ENCODE data around the gene ILDR1.
A peak's percentile ranks its signal among the peaks of the same experiment; 100 is the strongest.

ILDR1 gene

DNA sequence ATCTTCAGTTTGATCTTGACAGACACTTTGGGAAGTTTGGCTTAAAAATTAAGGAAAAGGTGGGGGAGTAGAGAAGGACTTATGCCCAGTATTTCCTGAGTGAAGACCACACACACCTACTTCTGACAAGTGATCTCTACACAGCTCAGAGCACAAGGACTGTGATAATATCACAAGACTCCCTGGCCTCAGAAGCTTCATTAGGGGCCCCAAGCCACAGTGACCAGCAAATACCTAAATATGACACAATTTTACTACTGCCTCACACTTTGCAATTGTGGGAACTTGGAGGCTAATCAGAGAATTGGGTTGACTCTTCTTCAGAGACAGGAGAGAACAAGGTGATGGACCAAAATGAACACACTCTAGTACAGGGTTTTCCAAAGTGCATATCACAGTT lies 2.6 kb downstream of the ILDR1 start:
- Histone ChIP-seq H3K9ac (ENCODE audit: low read length) (no peak overlapping the region), H3K4me3 (ENCODE audit: low read depth, low read length) (no peak overlapping the region), H3K27ac (ENCODE audit: low read depth, low read length) (no peak overlapping the region), H3K36me3 (ENCODE audit: control insufficient read depth, insufficient read depth, low read length) (no peaks in the 10 kb centered on the region), H3K4me1 (ENCODE audit: control insufficient read depth, insufficient read depth, low read length) (no peaks in the 10 kb centered on the region), H3K27me3 (ENCODE audit: control insufficient read depth, insufficient read depth, low read length) (peaks cover 25% of the 10 kb centered on the region; the same call in 1 of the 2 replicates), H3K9me3 (ENCODE audit: control insufficient read depth, insufficient read depth, low read depth, low read length) (no peaks in the 10 kb centered on the region)

DNA sequence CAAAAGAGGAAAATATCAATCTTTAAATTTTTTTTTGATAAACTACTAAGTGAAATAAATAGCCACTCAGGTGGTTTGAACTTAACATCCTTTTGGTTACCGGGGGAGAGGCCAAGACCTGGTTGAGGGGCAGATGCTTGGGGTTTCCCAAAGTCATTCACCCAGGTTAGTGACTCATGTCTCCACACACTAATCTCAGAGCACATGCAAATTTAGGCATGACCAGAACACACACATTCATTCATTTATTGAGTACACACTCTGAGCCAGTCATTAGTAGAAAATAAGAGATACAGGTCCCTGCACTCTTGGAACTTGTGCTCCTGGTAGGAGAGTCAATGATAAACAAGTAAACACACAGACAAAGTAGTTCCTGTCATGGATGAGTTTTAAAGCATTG lies 7.3 kb downstream of the ILDR1 start:
- H3K9ac ChIP-seq (ENCODE audit: low read length), result no peak overlapping the region
- no peaks in the 10 kb centered on the region for H3K36me3 ChIP-seq (ENCODE audit: control insufficient read depth, insufficient read depth, low read length)
- H3K4me1 ChIP-seq (ENCODE audit: control insufficient read depth, insufficient read depth, low read length), result peaks cover 7% of the 10 kb centered on the region; the same call in 1 of the 2 replicates
- no peak overlapping the region for H3K27ac ChIP-seq (ENCODE audit: low read depth, low read length)
- H3K4me3 ChIP-seq (ENCODE audit: low read depth, low read length), result no peak overlapping the region
- H3K9me3 ChIP-seq (ENCODE audit: control insufficient read depth, insufficient read depth, low read depth, low read length), result no peaks in the 10 kb centered on the region
- peaks cover 4% of the 10 kb centered on the region; the same call in 1 of the 2 replicates for H3K27me3 ChIP-seq (ENCODE audit: control insufficient read depth, insufficient read depth, low read length)

DNA sequence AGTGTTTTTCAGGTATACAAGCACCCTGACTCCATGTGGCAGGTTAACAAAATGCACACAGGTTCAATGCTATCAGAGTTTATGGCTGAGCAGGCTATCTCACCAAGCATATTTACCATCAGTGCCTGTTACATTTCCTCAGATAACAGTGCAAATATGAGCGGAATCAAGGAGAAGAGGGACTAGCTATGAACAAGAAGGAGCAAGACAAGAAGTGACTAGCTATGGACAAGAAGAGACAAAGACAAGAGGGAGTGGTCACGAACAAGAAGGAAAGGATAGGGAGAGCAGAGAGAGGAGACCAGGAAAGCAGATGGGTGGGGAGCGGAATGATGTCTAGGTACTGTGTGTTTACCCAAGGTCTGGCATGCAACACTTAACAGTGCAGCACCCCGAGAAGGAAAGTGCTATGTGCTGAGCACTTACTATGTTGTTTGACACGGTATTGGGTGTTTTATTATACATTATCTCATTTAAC lies 8.6 kb downstream of the ILDR1 start:
- H3K4me1 ChIP-seq (ENCODE audit: control insufficient read depth, insufficient read depth, low read length), result peaks cover 9% of the 10 kb centered on the region; the same call in 1 of the 2 replicates
- no peaks in the 10 kb centered on the region for H3K36me3 ChIP-seq (ENCODE audit: control insufficient read depth, insufficient read depth, low read length)
- H3K4me3 ChIP-seq (ENCODE audit: low read depth, low read length), result no peak overlapping the region
- H3K9ac ChIP-seq (ENCODE audit: low read length), result no peak overlapping the region
- no peak overlapping the region for H3K27ac ChIP-seq (ENCODE audit: low read depth, low read length)
- H3K27me3 ChIP-seq (ENCODE audit: control insufficient read depth, insufficient read depth, low read length), result no peaks in the 10 kb centered on the region
- no peaks in the 10 kb centered on the region for H3K9me3 ChIP-seq (ENCODE audit: control insufficient read depth, insufficient read depth, low read depth, low read length)

DNA sequence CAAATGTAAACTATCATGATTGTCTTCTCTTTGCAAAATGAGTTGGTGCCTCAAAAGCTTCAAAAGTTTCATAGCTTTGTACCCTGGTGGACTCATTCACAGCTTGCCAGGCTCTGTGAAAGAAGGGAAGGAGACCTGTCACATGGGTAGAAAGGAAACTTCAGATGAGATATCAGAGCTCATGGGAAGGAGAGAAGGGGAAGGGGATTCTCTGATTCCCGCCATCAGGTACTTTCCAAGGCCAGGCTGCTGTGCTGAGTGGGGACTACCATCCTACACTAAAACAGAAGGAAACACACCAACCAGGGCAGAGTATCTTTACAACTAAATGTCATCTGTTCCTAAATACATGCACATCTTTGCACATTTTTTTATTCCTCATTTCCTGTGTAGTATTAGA lies 9.2 kb downstream of the ILDR1 start:
- Histone ChIP-seq H3K4me3 (ENCODE audit: low read depth, low read length) (no peak overlapping the region), H3K27me3 (ENCODE audit: control insufficient read depth, insufficient read depth, low read length) (no peaks in the 10 kb centered on the region), H3K27ac (ENCODE audit: low read depth, low read length) (no peak overlapping the region), H3K36me3 (ENCODE audit: control insufficient read depth, insufficient read depth, low read length) (no peaks in the 10 kb centered on the region), H3K4me1 (ENCODE audit: control insufficient read depth, insufficient read depth, low read length) (peaks cover 9% of the 10 kb centered on the region; the same call in 1 of the 2 replicates), H3K9ac (ENCODE audit: low read length) (no peak overlapping the region), H3K9me3 (ENCODE audit: control insufficient read depth, insufficient read depth, low read depth, low read length) (no peaks in the 10 kb centered on the region)

DNA sequence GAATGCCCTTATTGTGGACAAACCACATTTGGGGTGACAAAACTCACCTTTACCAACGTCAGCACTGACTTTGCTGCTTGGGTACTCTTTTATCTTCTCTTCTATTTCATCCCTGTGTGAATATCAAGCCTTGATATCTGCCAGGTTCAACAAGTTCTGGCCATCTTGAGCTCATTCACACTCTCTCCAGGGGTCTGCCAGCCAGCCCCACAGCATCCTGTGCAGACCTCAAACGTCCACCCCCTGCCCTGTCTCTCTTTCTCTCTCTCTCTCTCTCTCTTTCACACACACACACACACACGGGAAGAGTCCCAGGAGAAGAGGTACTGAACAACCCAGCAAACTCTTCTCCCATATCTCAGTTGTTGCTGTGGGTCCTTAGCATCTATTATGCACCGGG lies 10.7 kb downstream of the ILDR1 start:
- Histone ChIP-seq H3K4me3 (ENCODE audit: low read depth, low read length) (no peak overlapping the region), H3K9ac (ENCODE audit: low read length) (no peak overlapping the region), H3K36me3 (ENCODE audit: control insufficient read depth, insufficient read depth, low read length) (no peaks in the 10 kb centered on the region), H3K27me3 (ENCODE audit: control insufficient read depth, insufficient read depth, low read length) (no peaks in the 10 kb centered on the region), H3K4me1 (ENCODE audit: control insufficient read depth, insufficient read depth, low read length) (peaks cover 9% of the 10 kb centered on the region; the same call in 1 of the 2 replicates), H3K9me3 (ENCODE audit: control insufficient read depth, insufficient read depth, low read depth, low read length) (no peaks in the 10 kb centered on the region), H3K27ac (ENCODE audit: low read depth, low read length) (no peak overlapping the region)

DNA sequence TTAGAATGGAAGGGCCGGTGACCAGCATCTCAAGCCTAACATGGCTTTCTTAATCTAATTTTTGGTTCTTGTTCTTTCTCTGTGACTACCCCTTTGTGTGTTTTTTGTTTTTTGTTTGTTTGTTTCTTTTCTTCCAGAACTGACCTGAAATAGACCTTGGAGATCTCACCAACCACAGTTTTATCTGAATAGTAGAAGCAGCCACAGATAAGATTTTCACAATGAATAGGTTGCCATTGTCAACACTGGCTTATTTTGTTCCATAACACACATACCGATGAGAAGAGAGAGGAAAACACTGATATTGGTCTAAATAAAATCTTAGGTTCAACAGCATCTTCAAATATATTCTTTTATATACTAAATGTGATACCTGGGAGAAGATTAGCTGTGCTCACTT lies 11.5 kb downstream of the ILDR1 start:
- Histone ChIP-seq H3K9me3 (ENCODE audit: control insufficient read depth, insufficient read depth, low read depth, low read length) (no peaks in the 10 kb centered on the region), H3K27me3 (ENCODE audit: control insufficient read depth, insufficient read depth, low read length) (no peaks in the 10 kb centered on the region), H3K4me1 (ENCODE audit: control insufficient read depth, insufficient read depth, low read length) (peaks cover 15% of the 10 kb centered on the region; the same call in 1 of the 2 replicates), H3K4me3 (ENCODE audit: low read depth, low read length) (no peak overlapping the region), H3K27ac (ENCODE audit: low read depth, low read length) (no peak overlapping the region), H3K9ac (ENCODE audit: low read length) (no peak overlapping the region), H3K36me3 (ENCODE audit: control insufficient read depth, insufficient read depth, low read length) (no peaks in the 10 kb centered on the region)

DNA sequence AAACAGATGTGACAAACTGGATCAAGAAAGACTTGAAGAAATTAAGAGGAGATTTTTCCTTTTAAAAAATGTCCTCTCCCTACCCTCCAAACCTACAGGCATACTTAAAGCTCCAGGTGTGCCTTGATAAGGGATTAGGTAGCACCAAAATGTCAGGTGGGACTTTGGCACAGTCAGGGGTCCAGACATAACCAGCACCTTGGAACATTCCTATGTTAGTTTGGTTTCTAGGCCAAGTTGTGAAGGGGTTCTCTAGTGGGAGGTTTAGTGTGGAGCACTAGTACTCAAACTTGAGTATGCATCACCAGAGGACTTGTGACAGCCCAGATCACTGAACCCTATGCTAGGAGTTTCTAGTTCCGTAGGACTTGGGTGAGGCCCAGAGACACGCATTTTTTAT lies 13.9 kb downstream of the ILDR1 start:
- H3K27ac ChIP-seq (ENCODE audit: low read depth, low read length), result no peak overlapping the region
- no peaks in the 10 kb centered on the region for H3K36me3 ChIP-seq (ENCODE audit: control insufficient read depth, insufficient read depth, low read length)
- H3K9ac ChIP-seq (ENCODE audit: low read length), result no peak overlapping the region
- peaks cover 32% of the 10 kb centered on the region for H3K4me1 ChIP-seq (ENCODE audit: control insufficient read depth, insufficient read depth, low read length)
- no peaks in the 10 kb centered on the region for H3K27me3 ChIP-seq (ENCODE audit: control insufficient read depth, insufficient read depth, low read length)
- H3K9me3 ChIP-seq (ENCODE audit: control insufficient read depth, insufficient read depth, low read depth, low read length), result no peaks in the 10 kb centered on the region
- H3K4me3 ChIP-seq (ENCODE audit: low read depth, low read length), result no peak overlapping the region

DNA sequence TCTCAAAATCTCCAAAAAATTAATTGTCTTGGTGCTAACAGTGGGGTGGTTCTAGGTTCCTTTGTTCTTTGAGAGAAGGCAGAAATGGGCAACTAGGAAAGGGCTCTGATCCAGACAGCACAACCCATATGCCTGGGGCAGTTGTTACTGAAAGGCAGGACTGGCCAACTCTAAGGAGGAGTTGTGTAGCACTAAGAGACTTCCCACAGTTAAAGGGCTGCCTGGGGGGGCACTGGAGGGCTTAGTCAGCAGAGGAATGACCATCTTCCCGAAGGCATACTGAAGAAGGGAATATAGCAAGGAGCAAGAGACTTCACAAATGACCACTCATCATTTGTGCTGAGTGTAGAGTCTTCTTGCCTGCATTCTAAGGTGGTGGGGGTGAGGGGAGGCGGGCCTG lies 15.8 kb downstream of the ILDR1 start:
- no peaks in the 10 kb centered on the region for H3K27me3 ChIP-seq (ENCODE audit: control insufficient read depth, insufficient read depth, low read length)

DNA sequence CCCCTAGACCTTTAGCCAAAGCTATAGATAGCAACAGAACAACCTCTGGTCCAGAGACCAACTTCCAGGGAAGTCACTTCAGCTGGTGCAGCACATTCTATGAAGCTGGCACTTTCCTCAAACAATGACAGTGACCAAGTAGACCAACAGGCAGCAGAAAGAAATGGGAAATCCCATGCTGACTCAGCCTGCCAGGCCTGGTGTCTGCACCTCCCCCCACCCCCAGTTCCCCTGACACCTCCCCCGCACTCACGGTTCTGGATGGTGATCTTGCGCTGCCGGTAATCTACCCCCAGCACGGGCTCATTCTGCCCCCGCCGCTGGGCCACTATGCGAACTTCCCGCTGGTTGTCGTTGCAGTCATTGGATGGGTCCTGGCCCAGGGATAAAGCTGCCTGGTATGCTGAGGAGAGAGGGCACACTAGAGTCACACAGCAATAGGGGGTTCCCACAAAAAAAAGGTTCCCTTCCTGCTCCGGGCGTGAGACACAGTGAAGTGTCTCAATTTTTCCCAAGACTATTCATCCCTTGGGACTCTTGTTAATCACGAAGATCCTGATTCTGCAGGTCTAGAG lies 17.0 kb downstream of the ILDR1 start:
- no peaks in the 10 kb centered on the region for H3K36me3 ChIP-seq (ENCODE audit: control insufficient read depth, insufficient read depth, low read length)
- H3K9ac ChIP-seq (ENCODE audit: low read length), result peak overlapping the region; percentile 5
- H3K9me3 ChIP-seq (ENCODE audit: control insufficient read depth, insufficient read depth, low read depth, low read length), result no peaks in the 10 kb centered on the region
- H3K27ac ChIP-seq (ENCODE audit: low read depth, low read length), result no peak overlapping the region
- H3K4me1 ChIP-seq (ENCODE audit: control insufficient read depth, insufficient read depth, low read length), result peaks cover 37% of the 10 kb centered on the region
- no peaks in the 10 kb centered on the region for H3K27me3 ChIP-seq (ENCODE audit: control insufficient read depth, insufficient read depth, low read length)
- peak overlapping the region; percentile 21; the same call in 1 of the 2 replicates for H3K4me3 ChIP-seq (ENCODE audit: low read depth, low read length)

More for the DNA sequence above, 15.8 kb downstream of the ILDR1 start:
- Histone ChIP-seq H3K36me3 (ENCODE audit: control insufficient read depth, insufficient read depth, low read length) (no peaks in the 10 kb centered on the region), H3K9ac (ENCODE audit: low read length) (no peak overlapping the region), H3K4me3 (ENCODE audit: low read depth, low read length) (no peak overlapping the region), H3K27ac (ENCODE audit: low read depth, low read length) (no peak overlapping the region), H3K9me3 (ENCODE audit: control insufficient read depth, insufficient read depth, low read depth, low read length) (no peaks in the 10 kb centered on the region), H3K4me1 (ENCODE audit: control insufficient read depth, insufficient read depth, low read length) (peaks cover 34% of the 10 kb centered on the region)

DNA sequence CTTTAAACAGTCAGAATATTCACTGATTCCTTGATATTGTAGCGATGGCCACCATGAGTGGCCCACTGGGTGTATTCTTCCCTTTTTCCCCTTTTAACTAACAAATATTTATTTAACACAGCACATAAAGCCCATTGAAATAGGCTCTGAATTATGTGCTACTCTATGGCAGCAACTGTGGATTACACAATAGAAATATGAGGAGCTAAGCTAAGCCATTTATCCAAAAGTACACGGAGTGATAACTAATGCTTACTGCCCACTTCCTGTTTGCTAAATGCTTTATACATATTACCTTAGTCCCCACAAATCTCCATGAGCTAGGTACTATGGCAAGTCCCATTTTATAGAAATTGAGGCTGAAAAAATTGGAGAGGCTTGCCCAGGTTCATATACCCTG lies 17.9 kb downstream of the ILDR1 start:
- H3K27me3 ChIP-seq (ENCODE audit: control insufficient read depth, insufficient read depth, low read length), result no peaks in the 10 kb centered on the region
- H3K4me1 ChIP-seq (ENCODE audit: control insufficient read depth, insufficient read depth, low read length), result peaks cover 33% of the 10 kb centered on the region
- no peak overlapping the region for H3K4me3 ChIP-seq (ENCODE audit: low read depth, low read length)
- no peaks in the 10 kb centered on the region for H3K36me3 ChIP-seq (ENCODE audit: control insufficient read depth, insufficient read depth, low read length)
- no peak overlapping the region for H3K9ac ChIP-seq (ENCODE audit: low read length)
- H3K27ac ChIP-seq (ENCODE audit: low read depth, low read length), result no peak overlapping the region
- H3K9me3 ChIP-seq (ENCODE audit: control insufficient read depth, insufficient read depth, low read depth, low read length), result no peaks in the 10 kb centered on the region

DNA sequence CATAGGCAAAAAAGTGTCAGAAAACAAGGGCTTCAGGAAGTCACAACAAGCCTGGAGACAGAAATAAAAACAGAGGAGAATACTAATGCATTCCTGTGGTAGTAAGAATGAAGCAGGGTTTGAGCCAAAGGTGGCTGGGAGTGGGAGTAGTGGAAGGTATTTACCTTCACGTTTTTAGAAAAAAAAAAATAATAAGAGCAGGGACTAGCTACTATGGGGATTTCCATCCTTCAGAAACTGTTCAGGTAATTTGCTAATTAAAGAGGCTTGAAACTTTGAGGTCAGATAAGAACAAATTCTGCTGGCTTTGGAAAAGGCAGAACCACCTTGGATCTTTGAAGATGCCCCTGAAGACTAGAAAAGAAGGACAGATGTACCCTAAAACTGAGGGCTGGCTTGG lies 18.4 kb downstream of the ILDR1 start:
- Histone ChIP-seq H3K4me1 (ENCODE audit: control insufficient read depth, insufficient read depth, low read length) (peaks cover 33% of the 10 kb centered on the region), H3K4me3 (ENCODE audit: low read depth, low read length) (no peak overlapping the region), H3K27me3 (ENCODE audit: control insufficient read depth, insufficient read depth, low read length) (no peaks in the 10 kb centered on the region), H3K36me3 (ENCODE audit: control insufficient read depth, insufficient read depth, low read length) (no peaks in the 10 kb centered on the region), H3K9ac (ENCODE audit: low read length) (no peak overlapping the region), H3K27ac (ENCODE audit: low read depth, low read length) (no peak overlapping the region), H3K9me3 (ENCODE audit: control insufficient read depth, insufficient read depth, low read depth, low read length) (no peaks in the 10 kb centered on the region)
